ENCODE measurements around the gene H3-3A.

H3-3A gene

DNA sequence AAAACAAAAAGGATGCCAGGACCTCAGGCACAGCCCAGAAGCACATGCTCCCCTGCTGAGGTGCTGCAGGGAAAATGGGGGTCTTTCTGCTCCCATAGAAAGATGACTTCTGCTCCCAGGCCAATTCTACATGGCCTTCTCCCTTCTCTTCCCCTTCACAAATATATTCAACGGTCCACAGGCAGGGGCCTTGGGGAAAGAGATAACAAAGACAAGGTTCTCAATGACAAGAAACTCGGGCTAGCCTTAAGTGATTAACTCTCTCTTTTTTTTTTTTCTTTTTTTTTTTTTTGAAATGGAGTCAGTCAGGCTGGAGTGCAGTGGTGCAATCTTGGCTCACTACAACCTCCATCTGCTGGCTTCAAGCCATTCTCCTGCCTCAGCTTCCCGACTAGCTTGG lies 54.2 kb downstream of the H3-3A start:
- DNase-seq: no peak

DNA sequence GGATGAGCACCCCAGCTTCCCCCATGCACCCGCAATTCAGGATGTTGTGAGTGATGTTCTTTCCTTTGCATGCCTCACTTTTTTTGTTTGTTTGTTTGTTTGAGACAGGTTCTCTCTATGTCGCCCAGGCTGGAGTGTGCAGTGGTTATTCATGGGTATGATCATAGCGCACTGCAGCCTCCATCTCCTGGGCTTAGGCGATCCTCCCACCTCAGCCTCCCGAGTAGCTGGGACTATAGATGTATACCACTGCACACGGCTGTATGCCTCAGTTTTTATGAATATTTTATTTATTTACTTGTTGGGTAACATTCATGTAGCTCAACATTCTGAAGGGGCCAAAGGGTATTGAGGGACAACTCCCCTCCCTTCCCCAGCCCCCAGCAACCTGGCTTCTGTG lies 54.8 kb downstream of the H3-3A start:
- no peak for DNase-seq

DNA sequence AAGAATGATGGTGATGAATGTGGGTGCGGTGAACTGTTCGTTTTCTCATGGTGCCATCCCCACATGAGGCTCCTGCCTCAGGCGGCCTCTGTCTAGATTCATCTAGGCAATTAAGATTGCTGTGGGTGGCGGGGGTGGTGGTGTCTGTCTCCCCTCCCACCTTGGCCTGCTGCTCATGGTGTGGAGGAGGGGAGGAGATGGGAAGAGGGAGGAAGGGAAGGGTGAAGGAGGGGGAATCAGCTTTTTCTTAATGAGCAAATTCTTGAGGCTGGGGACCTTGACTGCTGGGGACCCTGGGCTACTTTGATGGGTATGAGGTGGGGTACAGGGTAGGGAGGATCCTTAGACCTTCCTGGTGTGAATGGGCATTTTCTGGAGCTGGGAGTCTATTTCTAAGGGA lies 55.8 kb downstream of the H3-3A start:
- DNase-seq: no peak

DNA sequence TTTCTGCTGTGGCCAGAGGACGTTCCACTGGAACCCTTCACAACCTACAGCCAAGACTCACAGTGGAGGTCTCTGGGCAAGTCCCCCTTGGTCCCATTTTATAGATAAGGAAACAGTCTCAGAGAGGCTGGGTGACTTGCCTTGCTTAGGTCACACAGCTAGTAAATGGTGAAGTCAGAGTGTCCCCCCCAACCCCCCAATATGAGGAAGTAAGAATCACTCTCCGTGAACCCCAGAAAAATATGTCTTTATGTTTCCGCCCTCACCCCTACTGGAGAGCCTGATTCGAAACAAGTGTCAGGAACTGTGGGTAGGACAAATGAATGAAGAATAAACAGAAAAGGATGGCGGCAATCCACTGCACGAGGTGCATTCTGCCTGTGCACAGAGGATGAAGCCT lies 56.7 kb downstream of the H3-3A start:
- DNase-seq: peak in 1 of 2 donors; percentile 6

DNA sequence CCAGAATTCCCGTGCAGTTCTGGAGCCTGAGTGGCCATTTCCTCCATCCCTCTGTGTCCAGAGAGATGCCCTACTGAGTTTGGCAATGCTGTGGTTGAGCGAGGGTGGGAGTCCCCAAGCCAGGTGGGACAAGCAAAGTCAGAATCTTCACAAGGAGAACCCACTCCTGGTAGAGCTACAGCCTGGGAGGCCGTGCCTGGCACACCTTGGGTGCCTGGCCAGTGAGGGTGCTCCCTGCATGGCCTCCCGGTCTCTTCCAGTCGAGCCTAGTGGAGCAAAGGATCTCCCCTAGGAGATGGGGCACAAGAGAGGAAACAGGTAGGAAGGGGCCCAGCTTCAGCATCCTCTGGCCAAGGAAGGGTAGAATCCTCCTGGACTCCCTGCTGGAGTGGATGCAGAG lies 57.9 kb downstream of the H3-3A start:
- no peak for DNase-seq

DNA sequence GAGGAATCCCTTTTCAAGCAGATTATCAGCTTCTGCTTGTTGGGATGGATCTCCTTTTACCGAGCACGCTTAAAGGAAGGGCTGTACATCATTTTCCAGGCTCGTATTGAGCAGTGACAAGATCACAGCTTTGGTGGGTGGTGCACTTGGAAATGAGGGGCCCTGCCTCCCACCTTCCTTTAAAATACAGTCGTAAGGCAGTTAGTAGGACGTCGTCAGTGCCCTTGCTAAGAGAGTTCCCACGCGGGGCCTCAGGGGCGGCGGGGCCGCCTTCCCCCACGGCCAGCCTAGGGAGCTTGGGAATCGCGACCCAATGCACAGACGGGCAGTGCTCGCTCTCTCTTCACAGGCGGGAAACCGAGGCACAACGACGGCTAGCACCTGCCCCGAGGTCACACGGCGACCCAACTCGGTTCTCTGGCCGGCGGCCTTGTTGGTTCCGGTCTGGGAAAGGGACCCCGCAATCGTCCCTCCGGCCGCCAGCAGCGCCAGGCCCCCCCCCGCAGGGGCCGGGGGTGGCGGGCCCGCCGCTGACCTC lies 58.6 kb downstream of the H3-3A start:
- no peak for DNase-seq
